ENCODE measurements around the gene IL1RAP.
"Not testable (repeated sequence)": the region's sequence is repeated elsewhere in the genome, so short reads cannot be mapped to it uniquely, and the experiment has no call there.

IL1RAP gene

DNA sequence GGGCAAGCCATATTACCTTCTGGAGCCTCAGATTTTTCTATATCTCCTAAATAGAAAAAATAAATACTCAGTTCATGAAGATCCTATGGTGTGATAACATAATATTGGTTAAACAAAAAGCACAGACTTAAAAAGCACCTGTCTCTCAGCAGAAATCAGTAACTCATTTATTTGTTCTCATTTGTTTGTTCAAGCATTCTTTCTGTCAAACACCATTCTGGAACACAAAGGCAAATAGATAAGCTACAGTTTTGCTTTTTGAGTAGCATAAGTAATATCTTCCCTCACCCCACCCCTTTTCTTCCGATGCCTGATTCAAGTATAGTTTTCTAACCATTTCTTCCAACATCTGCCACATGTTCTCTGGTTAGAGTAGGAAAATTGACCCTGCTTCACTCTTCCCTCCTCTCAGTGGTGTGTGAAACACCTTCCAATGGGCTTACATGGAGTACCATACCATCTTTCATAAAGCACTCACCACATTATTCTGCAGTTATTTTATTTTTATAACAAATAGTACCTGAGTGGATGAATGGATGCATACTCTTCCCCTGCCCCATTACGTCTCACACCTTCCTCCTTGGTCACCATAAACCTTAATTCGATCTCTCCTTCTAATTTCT lies 8.4 kb upstream of the IL1RAP start:
- FAIRE-seq = no peak
- DNase-seq (ENCODE audit: insufficient read length, low spot score) = no peak

DNA sequence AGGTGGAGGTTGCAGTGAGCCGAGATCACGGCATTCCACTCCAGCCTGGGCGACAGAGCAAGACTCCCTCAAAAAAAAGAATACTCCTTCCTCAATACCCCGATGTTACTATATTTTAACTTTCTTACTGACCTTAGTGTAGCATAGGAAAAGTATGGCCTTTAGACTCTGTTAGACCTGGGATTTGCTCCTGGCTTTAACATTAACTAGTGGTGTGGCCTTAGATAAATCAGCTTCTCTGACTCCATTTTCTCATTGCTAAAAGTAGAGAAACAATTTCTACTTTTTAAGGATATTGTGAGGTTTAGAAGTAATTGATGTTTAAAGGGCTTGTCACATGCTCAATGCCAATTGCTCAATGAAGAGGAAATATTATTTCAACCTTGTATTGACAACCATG lies 7.6 kb upstream of the IL1RAP start:
- no peak for DNase-seq (ENCODE audit: insufficient read length, low spot score)
- no peak for FAIRE-seq

GRCh38 chr3:190512666-190513065 lies 1.2 kb upstream of the IL1RAP start:
- FAIRE-seq (no peak), DNase-seq (ENCODE audit: insufficient read length, low spot score) (no peak)

GRCh38 chr3:190514413-190515153 lies 698 bp downstream of the IL1RAP start:
- FAIRE-seq (no peak), DNase-seq (ENCODE audit: insufficient read length, low spot score) (no peak)

GRCh38 chr3:190516416-190516815 lies 2.5 kb downstream of the IL1RAP start:
- FAIRE-seq (no peak), DNase-seq (ENCODE audit: insufficient read length, low spot score) (no peak)

- FAIRE-seq (no peak), DNase-seq (ENCODE audit: insufficient read length, low spot score) (no peak)
Observed at GRCh38 chr3:190517687-190518086, 3.8 kb downstream of the IL1RAP start.

- not testable (repeated sequence) for DNase-seq (ENCODE audit: insufficient read length, low spot score); FAIRE-seq
Observed at GRCh38 chr3:190518531-190518930, 4.6 kb downstream of the IL1RAP start.

GRCh38 chr3:190519886-190520285 lies 6.0 kb downstream of the IL1RAP start:
- FAIRE-seq = no peak
- no peak for DNase-seq (ENCODE audit: insufficient read length, low spot score)

DNA sequence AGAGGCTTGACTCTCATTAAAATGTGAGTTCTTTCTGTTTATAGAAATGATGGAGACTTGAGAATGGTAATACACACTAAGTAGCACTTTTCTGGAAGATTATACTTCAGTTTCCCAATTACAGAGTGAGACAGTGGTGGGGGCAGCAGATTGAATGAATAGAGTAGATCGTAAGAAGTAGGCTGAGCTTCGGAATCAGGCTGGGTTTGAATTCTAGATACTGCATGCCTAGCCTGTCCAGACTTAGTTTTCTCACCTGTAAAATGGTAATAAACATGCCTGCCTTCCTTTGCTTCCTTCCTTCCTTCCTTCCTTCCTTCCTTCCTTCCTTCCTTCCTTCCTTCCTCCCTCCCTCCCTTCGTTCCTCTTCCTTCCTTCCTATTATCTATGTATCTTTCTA lies 8.1 kb downstream of the IL1RAP start:
- no peak for FAIRE-seq
- no peak for DNase-seq (ENCODE audit: insufficient read length, low spot score)

DNA sequence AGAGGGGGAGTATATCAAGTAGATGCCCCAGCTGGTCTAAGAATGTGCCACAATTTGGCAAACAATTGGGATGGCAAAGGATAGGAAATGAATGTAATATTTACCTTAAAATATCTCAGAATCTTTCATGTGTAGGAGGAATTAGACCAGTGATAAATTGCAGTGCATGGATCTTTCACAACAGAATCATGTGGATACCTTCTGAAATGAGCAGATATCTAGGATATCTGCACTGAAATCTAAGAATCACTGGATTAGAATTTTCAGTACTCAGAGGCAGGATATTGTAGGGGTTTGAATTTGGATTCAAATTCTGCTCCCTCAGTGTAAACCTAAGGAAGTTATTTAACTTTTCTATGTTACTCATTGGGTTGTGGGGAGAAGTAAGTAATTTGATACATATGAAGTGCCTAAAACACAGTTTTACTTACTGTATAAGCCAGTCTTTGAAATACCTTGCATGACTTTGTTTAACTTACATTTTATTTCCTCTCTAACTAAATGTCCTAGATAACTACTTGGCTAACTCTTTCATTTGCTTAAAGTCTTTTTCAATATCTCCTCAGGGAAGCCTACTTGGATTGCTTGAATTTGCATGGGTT lies 8.8 kb downstream of the IL1RAP start:
- FAIRE-seq (no peak), DNase-seq (ENCODE audit: insufficient read length, low spot score) (no peak)

DNA sequence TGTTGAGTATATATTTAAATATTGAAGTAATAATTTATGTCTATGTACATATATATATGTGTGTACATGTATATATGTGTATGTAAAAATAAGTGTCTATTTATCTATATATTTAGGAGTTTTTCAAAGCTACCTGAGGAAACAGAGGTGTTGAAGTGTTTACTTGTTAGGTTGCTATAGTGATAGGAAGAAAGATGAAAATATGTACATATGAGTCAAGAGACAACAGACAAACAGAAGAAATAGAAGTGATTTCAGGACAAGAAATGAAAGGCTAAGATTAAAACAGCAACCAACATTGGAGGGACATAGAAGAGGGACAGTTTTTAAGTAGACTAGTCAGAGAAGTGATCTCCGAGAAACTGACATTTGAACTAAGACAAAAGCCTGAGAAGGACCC lies 11.1 kb downstream of the IL1RAP start:
- FAIRE-seq (no peak), DNase-seq (ENCODE audit: insufficient read length, low spot score) (no peak)

GRCh38 chr3:190525634-190526033 lies 11.7 kb downstream of the IL1RAP start:
- DNase-seq (ENCODE audit: insufficient read length, low spot score) = no peak
- FAIRE-seq = no peak

GRCh38 chr3:190526787-190527762 lies 13.2 kb downstream of the IL1RAP start:
- no peak for FAIRE-seq
- DNase-seq (ENCODE audit: insufficient read length, low spot score) = no peak

DNA sequence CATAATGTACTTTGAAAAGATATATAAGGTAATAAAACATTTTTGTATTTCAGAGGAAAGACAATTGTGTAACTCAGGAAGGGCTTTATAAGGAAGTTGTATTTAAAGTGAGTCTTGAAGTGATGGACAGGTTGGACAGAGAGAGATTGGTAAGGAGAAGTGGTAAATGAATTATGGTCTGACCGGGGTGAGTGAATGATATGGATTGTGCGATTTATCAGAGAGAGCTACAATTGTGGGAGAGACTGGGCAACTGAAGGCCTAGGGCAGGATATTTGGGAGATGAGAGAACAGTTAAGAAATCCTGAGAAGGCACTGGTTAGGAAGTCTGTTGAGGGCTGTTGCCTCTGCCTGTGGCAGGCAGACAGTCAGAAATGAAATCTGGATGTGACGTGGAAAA lies 14.8 kb downstream of the IL1RAP start:
- no peak for DNase-seq (ENCODE audit: insufficient read length, low spot score)
- FAIRE-seq = no peak

DNA sequence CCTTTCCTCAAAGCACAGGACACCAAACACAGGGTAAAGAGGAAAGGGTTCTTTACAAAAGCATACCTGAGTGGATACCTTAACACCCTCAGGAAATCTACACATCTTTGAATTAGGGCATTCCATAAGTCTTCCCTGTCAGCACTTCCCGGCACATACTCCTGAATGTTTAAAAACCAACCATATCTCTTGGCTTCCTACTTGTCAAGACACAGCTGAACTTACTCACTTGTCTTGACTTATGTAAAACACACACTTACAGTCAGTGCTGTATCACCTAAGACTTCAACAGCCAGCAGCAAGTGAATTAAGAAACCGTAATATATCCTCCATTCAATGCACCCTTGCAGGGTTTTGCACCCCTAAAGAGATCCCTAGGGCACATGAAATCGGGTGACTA lies 17.5 kb downstream of the IL1RAP start:
- no peak for FAIRE-seq
- DNase-seq (ENCODE audit: insufficient read length, low spot score) = no peak

DNA sequence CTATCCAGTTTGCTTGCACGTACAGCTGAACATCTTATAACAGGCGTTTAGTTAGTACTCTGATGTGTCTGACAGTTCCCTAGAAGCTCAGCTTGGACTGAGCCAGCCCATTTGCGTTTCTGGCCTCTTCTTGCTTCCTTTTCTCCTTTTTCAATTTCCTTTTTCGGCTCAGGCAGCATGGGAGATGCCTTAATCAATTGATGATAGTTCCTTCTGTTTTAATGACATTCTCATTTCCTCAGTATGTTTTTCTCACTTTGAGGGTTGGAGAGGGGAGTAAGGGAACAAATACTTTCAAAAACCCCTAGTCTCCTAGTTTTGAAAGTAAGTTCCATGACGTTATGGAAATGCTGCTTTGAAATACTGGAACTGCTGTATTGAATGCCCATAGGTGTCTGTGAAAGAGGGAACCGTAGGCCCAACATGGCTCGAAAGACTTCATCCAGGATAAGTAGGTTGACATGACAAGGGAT lies 18.9 kb downstream of the IL1RAP start:
- no peak for DNase-seq (ENCODE audit: insufficient read length, low spot score)
- no peak for FAIRE-seq

DNA sequence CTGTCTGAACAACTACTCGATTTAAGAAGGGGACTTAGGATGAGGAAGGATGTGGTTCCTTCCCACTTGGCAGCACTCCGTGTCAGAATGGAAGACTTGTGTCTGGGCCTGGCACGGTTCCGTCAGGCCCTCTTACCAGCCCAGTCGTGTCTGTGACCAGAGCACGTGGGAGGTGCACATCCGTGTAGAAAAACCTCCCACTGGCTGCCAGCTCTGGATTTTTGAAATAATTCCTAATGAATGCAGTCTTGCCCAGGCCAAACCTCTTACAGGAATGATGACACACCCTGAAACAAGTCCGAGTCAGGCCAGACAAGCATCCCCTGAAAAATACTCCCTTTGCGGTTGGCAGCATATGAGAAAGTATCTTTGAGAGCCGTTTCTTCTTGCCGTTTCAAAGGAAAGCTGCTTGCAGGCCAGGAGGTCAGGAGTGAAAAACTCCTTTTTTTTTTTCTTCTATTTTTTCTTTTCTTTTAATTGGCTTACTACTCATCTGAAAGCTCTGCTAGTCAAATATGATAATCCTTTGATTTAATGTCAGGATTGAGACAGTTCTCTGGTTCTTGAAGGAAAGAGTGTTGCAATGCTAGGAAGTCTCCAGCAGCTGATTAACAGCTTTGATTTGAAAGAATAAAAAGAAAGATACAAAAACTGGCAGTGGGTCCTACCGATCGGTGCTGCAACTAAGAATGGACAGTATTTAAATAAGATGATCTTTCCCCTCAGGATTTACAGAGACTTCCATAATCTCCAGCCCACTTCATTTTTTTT lies 19.8 kb downstream of the IL1RAP start:
- peak; percentile 71 for DNase-seq (ENCODE audit: insufficient read length, low spot score)
- peak; percentile 59 for FAIRE-seq

GRCh38 chr3:190534386-190534785 lies 20.5 kb downstream of the IL1RAP start:
- FAIRE-seq = no peak
- DNase-seq (ENCODE audit: insufficient read length, low spot score) = no peak

DNA sequence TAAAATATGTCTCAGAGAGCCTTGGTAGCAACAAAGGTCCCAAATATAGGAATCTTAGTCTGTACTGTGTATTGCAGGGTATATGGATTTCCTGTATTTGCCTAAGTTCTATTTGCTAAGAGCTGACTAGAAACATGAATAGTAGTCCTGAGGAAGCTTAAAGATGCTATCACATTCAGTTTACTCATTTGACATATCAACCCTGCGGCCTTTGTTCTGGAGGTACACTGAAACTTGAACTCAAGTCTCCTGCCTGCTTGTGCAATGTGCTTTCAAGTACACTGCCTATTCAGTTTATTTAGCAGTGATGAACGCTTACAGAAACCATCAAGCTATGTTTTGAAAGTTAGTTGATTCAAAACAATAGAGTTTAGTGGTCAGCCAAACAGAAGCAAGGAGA lies 21.1 kb downstream of the IL1RAP start:
- FAIRE-seq = no peak
- DNase-seq (ENCODE audit: insufficient read length, low spot score) = no peak

DNA sequence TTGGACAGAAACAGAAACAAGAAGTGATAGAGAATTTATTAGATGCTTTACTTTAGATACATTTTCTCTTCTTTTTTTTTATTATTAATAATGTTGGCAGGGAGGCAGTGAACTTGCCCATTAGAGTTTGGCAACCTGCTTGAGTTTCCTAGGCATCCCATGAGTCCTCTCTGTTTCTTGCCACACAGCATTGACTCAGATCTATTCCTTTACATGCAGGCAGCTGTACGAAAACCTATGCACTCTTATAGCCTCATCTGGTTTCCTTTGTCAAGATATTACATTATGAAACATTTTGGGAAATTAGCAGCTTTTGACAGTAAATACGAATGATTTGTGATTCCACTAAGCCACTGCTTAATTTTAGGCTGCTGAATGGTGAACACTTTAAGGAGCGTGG lies 23.3 kb downstream of the IL1RAP start:
- FAIRE-seq (no peak), DNase-seq (ENCODE audit: insufficient read length, low spot score) (no peak)
